HepG2 (cell line): ENCODE data around the gene RPL38. TPM values are rescaled to one million over a fixed set of nuclear protein-coding genes. Genes with fewer than 3 reads are reported as not detected.

Experiments
- BORCS8-MEF2B ChIP-seq: sonication (generic); formaldehyde crosslinking; IDR thresholded peaks from 2 replicates; pipeline ENCODE4 v1.8.0; 2022; ENCODE audit warnings: mild to moderate bottlenecking, missing genetic modification reagents
- ELF4 ChIP-seq: sonication (generic); formaldehyde crosslinking; IDR thresholded peaks from 2 replicates; pipeline ENCODE4 v1.5.0; 2020; ENCODE audit warnings: missing genetic modification reagents, mild to moderate bottlenecking, moderate library complexity, borderline replicate concordance
- FLYWCH1 ChIP-seq: sonication (generic); formaldehyde crosslinking; IDR thresholded peaks from 2 replicates; pipeline ENCODE4 v1.8.1; 2023; ENCODE audit warnings: mild to moderate bottlenecking, missing genetic modification reagents
- NFIC ChIP-seq: IDR thresholded peaks from 2 replicates; pipeline ENCODE4 v1.6.1; 2012; ENCODE audit warnings: mild to moderate bottlenecking, low read length, inconsistent platforms
- NR2C2 ChIP-seq: sonication (generic); formaldehyde crosslinking; IDR thresholded peaks from 2 replicates; pipeline ENCODE4 v1.4.0; 2020; ENCODE audit warnings: missing genetic modification reagents, mild to moderate bottlenecking, moderate library complexity, borderline replicate concordance
- PHF21A ChIP-seq: sonication (generic); formaldehyde crosslinking; IDR thresholded peaks from 2 replicates; pipeline ENCODE4 v1.5.0; 2020; ENCODE audit warnings: mild to moderate bottlenecking, missing genetic modification reagents
- SETDB1 ChIP-seq: sonication (generic); formaldehyde crosslinking; IDR thresholded peaks from 2 replicates; pipeline ENCODE4 v1.5.1; 2020; ENCODE audit warnings: missing genetic modification reagents, mild to moderate bottlenecking, borderline replicate concordance
- SMAD9 ChIP-seq: sonication (generic); formaldehyde crosslinking; IDR thresholded peaks from 2 replicates; pipeline ENCODE4 v1.5.1; 2020; ENCODE audit warnings: mild to moderate bottlenecking, missing genetic modification reagents
- SNAI1 ChIP-seq: sonication (generic); formaldehyde crosslinking; IDR thresholded peaks from 2 replicates; pipeline ENCODE4 v1.5.0; 2020; ENCODE audit warnings: mild to moderate bottlenecking, missing genetic modification reagents, borderline replicate concordance
- TSC22D2 ChIP-seq: sonication (generic); formaldehyde crosslinking; IDR thresholded peaks from 2 replicates; pipeline ENCODE4 v1.5.1; 2020; ENCODE audit warnings: missing genetic modification reagents, mild to moderate bottlenecking, borderline replicate concordance
- ZFAT ChIP-seq: sonication (generic); formaldehyde crosslinking; conservative IDR thresholded peaks from 2 replicates; pipeline ENCODE4 v1.8.1; 2023; ENCODE audit warnings: missing genetic modification reagents, inconsistent platforms
- ZFP82 ChIP-seq: sonication (generic); formaldehyde crosslinking; IDR thresholded peaks from 2 replicates; pipeline ENCODE4 v1.5.1; 2020; ENCODE audit warnings: mild to moderate bottlenecking, missing genetic modification reagents, borderline replicate concordance
- polyA plus RNA-seq, 8 experiments: library from polyadenylated mRNA; depleted of rRNA in 3 of 8; stranded (reverse) in 7 of 8; unstranded in 1 of 8; fragments of >200 nt; fragmentation: Illumina TruSeq in 4 of 8; extraction: Trizol in 4 of 8; gene quantifications; 2 replicates each; pipeline versions ENCODE4 v1.2.1 to v1.2.3, GENCODE V29; 2011 to 2016; ENCODE audit warnings: low read depth in 4 of 8, missing spikeins in 1 of 8, mixed read lengths in 1 of 8; ENCODE audit not compliant: insufficient read depth in 1 of 8
- total RNA-seq, 5 experiments: library from RNA; depleted of rRNA; stranded (reverse); fragments of >200 nt; fragmentation: Illumina TruSeq; extraction: Trizol; gene quantifications; 2 replicates each; pipeline ENCODE4 v1.2.3, GENCODE V29; 2016; ENCODE audit warnings: low read depth in 1 of 5
- TF ChIP-seq, protein P1 (sequence below): sonication (generic); formaldehyde crosslinking; IDR thresholded peaks from 2 replicates; pipeline ENCODE4 v1.8.0; 2023; ENCODE audit warnings: mild to moderate bottlenecking, missing genetic modification reagents
- TF ChIP-seq, protein P2 (sequence below), 2 experiments: sonication (generic) in 1 of 2; formaldehyde crosslinking in 1 of 2; IDR thresholded peaks; 2 replicates each; pipeline versions ENCODE4 v1.5.1 to v1.6.1; 2011 to 2020; ENCODE audit warnings: borderline replicate concordance in 1 of 2, low read depth in 1 of 2, low read length in 1 of 2, mild to moderate bottlenecking in 1 of 2, missing genetic modification reagents in 1 of 2, moderate library complexity in 1 of 2
- TF ChIP-seq, protein P3 (sequence below): IDR thresholded peaks from 2 replicates; pipeline ENCODE4 v1.6.1; 2016; ENCODE audit warnings: low read depth, borderline replicate concordance
- TF ChIP-seq, protein P4 (sequence below): sonication (generic); formaldehyde crosslinking; IDR thresholded peaks from 2 replicates; pipeline ENCODE4 v1.4.0; 2020; ENCODE audit warnings: missing genetic modification reagents, low read depth, mild to moderate bottlenecking, borderline replicate concordance
- TF ChIP-seq, protein P5 (sequence below): sonication (generic); IDR thresholded peaks from 2 replicates; pipeline ENCODE4 v1.6.1; 2016; ENCODE audit warnings: low read depth, borderline replicate concordance
- TF ChIP-seq, protein P6 (sequence below): sonication (generic); formaldehyde crosslinking; IDR thresholded peaks from 2 replicates; pipeline ENCODE4 v1.4.0; 2020; ENCODE audit warnings: mild to moderate bottlenecking, missing genetic modification reagents

The RPL38 gene
- total and polyA plus RNA-seq, 2 of the 13 experiments (the other 11 are each of a cell fraction or from before 2014, with no cell fraction given), result 2,370 to 2,372 TPM

DNA sequence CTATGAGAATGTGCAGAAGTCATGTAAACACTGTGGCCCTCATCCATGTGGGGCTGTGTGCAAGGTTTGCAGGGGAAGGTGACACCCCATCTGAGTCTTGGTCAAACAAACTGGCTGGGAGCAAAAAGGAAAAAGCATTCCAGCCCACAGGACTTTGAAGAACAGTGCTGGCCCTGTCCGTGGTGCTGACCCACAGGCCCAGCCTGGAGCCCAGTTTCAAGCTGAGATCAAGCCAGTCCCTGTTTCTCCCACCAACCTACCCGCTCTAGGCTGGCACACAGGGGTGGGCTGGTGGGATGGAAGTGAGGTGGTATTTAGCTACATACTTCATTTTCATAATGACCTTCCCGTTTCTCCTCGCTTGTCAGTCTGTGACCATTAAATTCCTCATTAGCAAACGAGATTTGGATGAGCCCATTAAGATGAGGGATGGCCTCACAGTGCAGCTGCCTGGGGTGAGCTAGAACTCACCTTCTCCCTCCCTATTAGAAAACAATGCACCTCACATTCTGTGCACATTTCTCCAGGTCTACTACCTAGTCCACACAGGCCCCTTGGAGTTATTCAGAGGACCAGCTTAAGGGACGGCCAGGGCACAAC, 12.6 kb upstream of the RPL38 start (continued):
- TF ChIP-seq ELF4 (CRISPR knock-in tag), result no peak
- TF ChIP-seq TSC22D2 (CRISPR knock-in tag), result peak; percentile 86; the same call in 1 of the 2 replicates
- TF ChIP-seq NR2C2, result no peak
- TF ChIP-seq ZFAT, result no peak
- TF ChIP-seq PHF21A, result no peak
- TF ChIP-seq, protein P1, sequence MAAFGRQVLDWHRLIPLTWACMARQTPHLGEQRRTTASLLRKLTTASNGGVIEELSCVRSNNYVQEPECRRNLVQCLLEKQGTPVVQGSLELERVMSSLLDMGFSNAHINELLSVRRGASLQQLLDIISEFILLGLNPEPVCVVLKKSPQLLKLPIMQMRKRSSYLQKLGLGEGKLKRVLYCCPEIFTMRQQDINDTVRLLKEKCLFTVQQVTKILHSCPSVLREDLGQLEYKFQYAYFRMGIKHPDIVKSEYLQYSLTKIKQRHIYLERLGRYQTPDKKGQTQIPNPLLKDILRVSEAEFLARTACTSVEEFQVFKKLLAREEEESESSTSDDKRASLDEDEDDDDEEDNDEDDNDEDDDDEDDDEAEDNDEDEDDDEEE (CRISPR knock-in tag), result peak; percentile 84; the same call in 1 of the 2 replicates
- TF ChIP-seq, protein P2, sequence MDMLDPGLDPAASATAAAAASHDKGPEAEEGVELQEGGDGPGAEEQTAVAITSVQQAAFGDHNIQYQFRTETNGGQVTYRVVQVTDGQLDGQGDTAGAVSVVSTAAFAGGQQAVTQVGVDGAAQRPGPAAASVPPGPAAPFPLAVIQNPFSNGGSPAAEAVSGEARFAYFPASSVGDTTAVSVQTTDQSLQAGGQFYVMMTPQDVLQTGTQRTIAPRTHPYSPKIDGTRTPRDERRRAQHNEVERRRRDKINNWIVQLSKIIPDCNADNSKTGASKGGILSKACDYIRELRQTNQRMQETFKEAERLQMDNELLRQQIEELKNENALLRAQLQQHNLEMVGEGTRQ (IDR thresholded peaks at IDR 0.05; ENCODE audit: low read depth, low read length), result no peak
- TF ChIP-seq, protein P2 (CRISPR knock-in tag; IDR thresholded peaks at IDR 0.05; ENCODE audit: borderline replicate concordance), result no peak
- TF ChIP-seq, protein P3, sequence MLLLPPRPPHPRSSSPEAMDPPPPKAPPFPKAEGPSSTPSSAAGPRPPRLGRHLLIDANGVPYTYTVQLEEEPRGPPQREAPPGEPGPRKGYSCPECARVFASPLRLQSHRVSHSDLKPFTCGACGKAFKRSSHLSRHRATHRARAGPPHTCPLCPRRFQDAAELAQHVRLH, result peak; percentile 73; the same call in 1 of the 2 replicates
- TF ChIP-seq, protein P4, sequence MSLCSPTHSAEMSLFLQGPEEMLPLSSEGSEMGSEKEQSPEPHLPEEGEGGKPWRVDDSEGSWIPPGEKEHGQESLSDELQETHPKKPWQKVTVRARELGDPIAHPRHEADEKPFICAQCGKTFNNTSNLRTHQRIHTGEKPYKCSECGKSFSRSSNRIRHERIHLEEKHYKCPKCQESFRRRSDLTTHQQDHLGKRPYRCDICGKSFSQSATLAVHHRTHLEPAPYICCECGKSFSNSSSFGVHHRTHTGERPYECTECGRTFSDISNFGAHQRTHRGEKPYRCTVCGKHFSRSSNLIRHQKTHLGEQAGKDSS (CRISPR knock-in tag), result no peak
- TF ChIP-seq SETDB1 (CRISPR knock-in tag), result no peak
- peak; percentile 75 for TF ChIP-seq BORCS8-MEF2B
- TF ChIP-seq, protein P5, sequence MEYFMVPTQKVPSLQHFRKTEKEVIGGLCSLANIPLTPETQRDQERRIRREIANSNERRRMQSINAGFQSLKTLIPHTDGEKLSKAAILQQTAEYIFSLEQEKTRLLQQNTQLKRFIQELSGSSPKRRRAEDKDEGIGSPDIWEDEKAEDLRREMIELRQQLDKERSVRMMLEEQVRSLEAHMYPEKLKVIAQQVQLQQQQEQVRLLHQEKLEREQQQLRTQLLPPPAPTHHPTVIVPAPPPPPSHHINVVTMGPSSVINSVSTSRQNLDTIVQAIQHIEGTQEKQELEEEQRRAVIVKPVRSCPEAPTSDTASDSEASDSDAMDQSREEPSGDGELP, result no peak
- no peak for TF ChIP-seq SNAI1
- no peak for TF ChIP-seq NFIC
- TF ChIP-seq ZFP82 (CRISPR knock-in tag), result no peak
- no peak for TF ChIP-seq SMAD9 (CRISPR knock-in tag)
- no peak for TF ChIP-seq FLYWCH1 (CRISPR knock-in tag)
- TF ChIP-seq, protein P6, sequence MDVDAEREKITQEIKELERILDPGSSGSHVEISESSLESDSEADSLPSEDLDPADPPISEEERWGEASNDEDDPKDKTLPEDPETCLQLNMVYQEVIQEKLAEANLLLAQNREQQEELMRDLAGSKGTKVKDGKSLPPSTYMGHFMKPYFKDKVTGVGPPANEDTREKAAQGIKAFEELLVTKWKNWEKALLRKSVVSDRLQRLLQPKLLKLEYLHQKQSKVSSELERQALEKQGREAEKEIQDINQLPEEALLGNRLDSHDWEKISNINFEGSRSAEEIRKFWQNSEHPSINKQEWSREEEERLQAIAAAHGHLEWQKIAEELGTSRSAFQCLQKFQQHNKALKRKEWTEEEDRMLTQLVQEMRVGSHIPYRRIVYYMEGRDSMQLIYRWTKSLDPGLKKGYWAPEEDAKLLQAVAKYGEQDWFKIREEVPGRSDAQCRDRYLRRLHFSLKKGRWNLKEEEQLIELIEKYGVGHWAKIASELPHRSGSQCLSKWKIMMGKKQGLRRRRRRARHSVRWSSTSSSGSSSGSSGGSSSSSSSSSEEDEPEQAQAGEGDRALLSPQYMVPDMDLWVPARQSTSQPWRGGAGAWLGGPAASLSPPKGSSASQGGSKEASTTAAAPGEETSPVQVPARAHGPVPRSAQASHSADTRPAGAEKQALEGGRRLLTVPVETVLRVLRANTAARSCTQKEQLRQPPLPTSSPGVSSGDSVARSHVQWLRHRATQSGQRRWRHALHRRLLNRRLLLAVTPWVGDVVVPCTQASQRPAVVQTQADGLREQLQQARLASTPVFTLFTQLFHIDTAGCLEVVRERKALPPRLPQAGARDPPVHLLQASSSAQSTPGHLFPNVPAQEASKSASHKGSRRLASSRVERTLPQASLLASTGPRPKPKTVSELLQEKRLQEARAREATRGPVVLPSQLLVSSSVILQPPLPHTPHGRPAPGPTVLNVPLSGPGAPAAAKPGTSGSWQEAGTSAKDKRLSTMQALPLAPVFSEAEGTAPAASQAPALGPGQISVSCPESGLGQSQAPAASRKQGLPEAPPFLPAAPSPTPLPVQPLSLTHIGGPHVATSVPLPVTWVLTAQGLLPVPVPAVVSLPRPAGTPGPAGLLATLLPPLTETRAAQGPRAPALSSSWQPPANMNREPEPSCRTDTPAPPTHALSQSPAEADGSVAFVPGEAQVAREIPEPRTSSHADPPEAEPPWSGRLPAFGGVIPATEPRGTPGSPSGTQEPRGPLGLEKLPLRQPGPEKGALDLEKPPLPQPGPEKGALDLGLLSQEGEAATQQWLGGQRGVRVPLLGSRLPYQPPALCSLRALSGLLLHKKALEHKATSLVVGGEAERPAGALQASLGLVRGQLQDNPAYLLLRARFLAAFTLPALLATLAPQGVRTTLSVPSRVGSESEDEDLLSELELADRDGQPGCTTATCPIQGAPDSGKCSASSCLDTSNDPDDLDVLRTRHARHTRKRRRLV (CRISPR knock-in tag), result no peak
